Measurements from ENCODE around the gene FRMPD4. TPM values are rescaled to one million over a fixed set of nuclear protein-coding genes. Genes with fewer than 3 reads are reported as not detected.

The FRMPD4 gene
- total RNA-seq, 1 experiment from 2014 or later: not detected

- ChIA-PET POLR2A (no interaction called here), CTCF (no interaction called here)
- Mint-ChIP-seq H3K9me3 (ENCODE audit: unreplicated experiment) (no peaks in the 10 kb centered on the region), H3K4me1 (ENCODE audit: low read depth, unreplicated experiment) (no peaks in the 10 kb centered on the region), H3K36me3 (ENCODE audit: insufficient read depth, unreplicated experiment) (no peaks in the 10 kb centered on the region), H3K4me3 (ENCODE audit: unreplicated experiment) (no peak overlapping the region), H3K27ac (ENCODE audit: unreplicated experiment) (no peak overlapping the region), H3K27me3 (ENCODE audit: insufficient read depth, unreplicated experiment) (peaks cover 2% of the 10 kb centered on the region)
- intact Hi-C loops (cut with micrococcal nuclease; ENCODE audit: unreplicated experiment): no loop called here
- no peaks in the 10 kb centered on the region for H3K4me1 ChIP-seq
- BruUV-seq (replicated peaks): no TSS peak
- TF ChIP-seq CTCF (IDR thresholded peaks at IDR 0.05; ENCODE audit: insufficient read depth in 1 of 2, low read depth in 1 of 2, low read length in 1 of 2, severe bottlenecking in 1 of 2, unreplicated experiment in 1 of 2): no peak
- no peaks in the 10 kb centered on the region for H3K27me3 ChIP-seq (replicated peaks; ENCODE audit: control insufficient read depth, insufficient read depth, low read length)
- no peaks in the 10 kb centered on the region for H3K9me3 ChIP-seq
- no peaks in the 10 kb centered on the region for H3K36me3 ChIP-seq (ENCODE audit: control insufficient read depth, insufficient read depth, low read length)
- DNase-seq: no peak
- H3K4me3 ChIP-seq (ENCODE audit: low read depth, low read length): no peak overlapping the region
Measured at GRCh38 chrX:12564221-12564620, 425.9 kb downstream of the FRMPD4 start.

GRCh38 chrX:12567857-12568256 is 429.6 kb downstream of the FRMPD4 start:
- peak in 1 of 2 experiments; percentile 43 for TF ChIP-seq CTCF (IDR thresholded peaks at IDR 0.05; ENCODE audit: insufficient read depth in 1 of 2, low read depth in 1 of 2, low read length in 1 of 2, severe bottlenecking in 1 of 2, unreplicated experiment in 1 of 2)
- no peaks in the 10 kb centered on the region for H3K36me3 ChIP-seq (ENCODE audit: control insufficient read depth, insufficient read depth, low read length)
- Mint-ChIP-seq H3K27ac (ENCODE audit: unreplicated experiment) (no peak overlapping the region), H3K9me3 (ENCODE audit: unreplicated experiment) (no peaks in the 10 kb centered on the region), H3K4me3 (ENCODE audit: unreplicated experiment) (no peak overlapping the region), H3K36me3 (ENCODE audit: insufficient read depth, unreplicated experiment) (no peaks in the 10 kb centered on the region), H3K27me3 (ENCODE audit: insufficient read depth, unreplicated experiment) (peaks cover 2% of the 10 kb centered on the region), H3K4me1 (ENCODE audit: low read depth, unreplicated experiment) (no peaks in the 10 kb centered on the region)
- CTCF ChIA-PET: no interaction called here
- intact Hi-C loops (cut with micrococcal nuclease; ENCODE audit: unreplicated experiment): no loop called here
- POLR2A ChIA-PET: no interaction called here
- no peaks in the 10 kb centered on the region for H3K27me3 ChIP-seq (replicated peaks; ENCODE audit: control insufficient read depth, insufficient read depth, low read length)
- H3K4me3 ChIP-seq (ENCODE audit: low read depth, low read length): no peak overlapping the region
- BruUV-seq (replicated peaks): no TSS peak
- no peaks in the 10 kb centered on the region for H3K4me1 ChIP-seq
- peak in 1 of 2 experiments; percentile 1 for DNase-seq
- H3K9me3 ChIP-seq: no peaks in the 10 kb centered on the region

DNA sequence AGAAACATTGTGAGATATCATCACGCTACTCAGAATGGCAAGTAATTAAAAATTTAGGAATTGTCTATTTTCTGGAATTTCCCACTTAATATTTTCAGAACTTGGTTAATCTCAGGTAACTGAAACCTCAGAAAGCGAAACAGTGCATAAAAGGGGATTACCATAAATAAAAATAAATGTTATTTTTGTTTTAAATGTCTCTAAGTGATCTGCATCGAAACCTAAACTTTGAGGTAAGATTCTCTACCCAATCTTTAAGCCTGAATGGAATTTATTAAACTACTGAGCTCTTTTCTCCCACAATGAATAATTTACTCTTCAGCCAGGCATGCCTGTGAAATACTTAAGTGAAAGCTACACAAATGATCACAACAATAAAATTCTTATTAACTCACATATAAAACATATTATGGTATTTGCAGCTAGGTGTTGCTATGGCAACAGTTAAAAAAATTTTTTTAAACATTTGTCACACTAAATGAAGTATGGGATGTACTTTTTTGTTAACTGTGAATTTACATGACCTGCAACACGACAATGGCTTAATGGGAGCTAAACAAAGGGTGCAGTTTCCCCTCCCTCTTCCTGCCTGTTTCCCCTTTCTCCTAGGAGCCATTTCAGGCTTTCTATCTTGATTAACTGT is 432.7 kb downstream of the FRMPD4 start:
- Histone ChIP-seq H3K36me3 (ENCODE audit: control insufficient read depth, insufficient read depth, low read length) (no peaks in the 10 kb centered on the region), H3K4me1 (no peaks in the 10 kb centered on the region), H3K27me3 (replicated peaks; ENCODE audit: control insufficient read depth, insufficient read depth, low read length) (no peaks in the 10 kb centered on the region), H3K9me3 (no peaks in the 10 kb centered on the region), H3K4me3 (ENCODE audit: low read depth, low read length) (no peak overlapping the region)
- intact Hi-C loops (cut with micrococcal nuclease; ENCODE audit: unreplicated experiment): no loop called here
- Mint-ChIP-seq H3K27ac (ENCODE audit: unreplicated experiment) (no peak overlapping the region), H3K4me1 (ENCODE audit: low read depth, unreplicated experiment) (no peaks in the 10 kb centered on the region), H3K9me3 (ENCODE audit: unreplicated experiment) (no peaks in the 10 kb centered on the region), H3K4me3 (ENCODE audit: unreplicated experiment) (no peak overlapping the region), H3K36me3 (ENCODE audit: insufficient read depth, unreplicated experiment) (no peaks in the 10 kb centered on the region), H3K27me3 (ENCODE audit: insufficient read depth, unreplicated experiment) (peaks cover 2% of the 10 kb centered on the region)
- BruUV-seq (replicated peaks): no TSS peak
- TF ChIP-seq CTCF (IDR thresholded peaks at IDR 0.05; ENCODE audit: insufficient read depth in 1 of 2, low read depth in 1 of 2, low read length in 1 of 2, severe bottlenecking in 1 of 2, unreplicated experiment in 1 of 2): no peak
- no peak for DNase-seq
- ChIA-PET CTCF (no interaction called here), POLR2A (no interaction called here)
